Stimulated activated CD8-positive, alpha-beta memory T cell treated with anti-CD3 and anti-CD28 coated beads, Interleukin-4, amount 100 ng/mL, for 1 hour (primary cell): ENCODE results near the gene DTWD2.
"Not testable (repeated sequence)": the region's sequence is repeated elsewhere in the genome, so short reads cannot be mapped to it uniquely, and the experiment has no call there.

Experiments
- DNase-seq, 2 donors: peaks; one replicate each; pipeline ENCODE4 v3.0.0-alpha.2; 2020; ENCODE audit warnings: low read depth in 2 of 2, low spot score in 1 of 2

DTWD2 gene

DNA sequence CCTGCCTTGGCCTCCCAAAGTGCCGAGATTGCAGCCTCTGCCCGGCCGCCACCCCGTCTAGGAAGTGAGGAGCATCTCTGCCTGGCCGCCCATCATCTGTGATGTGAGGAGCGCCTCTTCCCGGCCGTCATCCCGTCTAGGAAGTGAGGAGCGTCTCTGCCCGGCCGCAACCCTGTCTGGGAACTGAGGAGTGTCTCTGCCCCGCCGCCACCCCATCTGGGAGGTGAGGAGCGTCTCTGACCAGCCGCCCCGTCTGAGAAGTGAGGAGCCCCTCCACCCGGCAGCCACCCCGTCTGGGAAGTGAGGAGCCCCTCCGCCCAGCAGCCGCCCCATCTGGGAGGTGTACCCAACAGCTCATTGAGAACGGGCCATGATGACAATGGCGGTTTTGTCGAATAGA is 10.5 kb upstream of the DTWD2 start:
- not testable (repeated sequence) for DNase-seq

DNA sequence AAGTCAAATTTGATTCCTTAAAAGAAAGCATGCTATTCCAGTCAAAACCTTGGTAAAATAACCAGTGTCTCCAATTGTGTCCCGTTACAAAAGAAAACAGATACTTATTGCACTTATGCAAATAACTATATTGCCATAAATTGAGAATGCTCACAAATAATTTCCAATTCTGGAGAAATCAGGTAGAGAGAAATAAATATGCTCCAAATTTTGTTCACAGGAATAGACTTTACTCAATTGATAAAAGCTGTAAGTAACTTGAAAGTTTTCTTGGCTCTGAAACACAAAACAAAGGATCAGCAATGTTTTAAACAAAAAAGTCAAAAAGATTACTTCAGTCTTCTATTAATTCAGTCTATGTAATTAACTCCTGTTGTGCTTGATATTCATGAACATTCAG is 7.8 kb upstream of the DTWD2 start:
- DNase-seq, result no peak

DNA sequence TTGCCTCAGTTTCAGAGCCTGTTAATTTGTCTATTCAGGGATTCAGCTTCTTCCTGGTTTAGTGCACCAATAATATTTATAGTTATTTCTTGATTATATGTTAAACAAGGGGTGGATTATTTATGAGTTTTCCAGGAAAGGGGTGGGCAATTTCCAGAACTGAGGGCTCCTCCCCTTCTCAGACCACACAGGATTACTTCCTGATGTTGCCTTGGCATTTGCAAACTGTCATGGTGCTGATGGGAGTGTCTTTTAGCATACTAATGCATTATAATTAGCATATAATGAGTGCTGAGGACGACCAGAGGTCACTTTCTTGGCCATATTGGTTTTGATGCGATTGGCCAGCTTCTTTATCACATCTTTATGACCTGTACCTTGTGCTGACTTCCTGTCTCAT is 6.2 kb upstream of the DTWD2 start:
- DNase-seq, result no peak

DNA sequence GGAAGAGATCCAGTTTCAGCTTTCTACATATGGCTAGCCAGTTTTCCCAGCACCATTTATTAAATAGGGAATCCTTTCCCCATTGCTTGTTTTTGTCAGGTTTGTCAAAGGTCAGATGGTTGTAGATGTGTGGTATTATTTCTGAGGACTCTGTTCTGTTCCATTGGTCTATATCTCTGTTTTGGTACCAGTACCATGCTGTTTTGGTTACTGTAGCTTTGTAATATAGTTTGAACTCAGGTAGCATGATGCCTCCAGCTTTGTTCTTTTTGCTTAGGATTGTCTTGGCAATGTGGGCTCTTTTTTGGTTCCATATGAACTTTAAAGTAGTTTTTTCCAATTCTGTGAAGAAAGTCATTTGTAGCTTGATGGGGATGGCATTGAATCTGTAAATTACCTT is 4.8 kb upstream of the DTWD2 start:
- DNase-seq, result not testable (repeated sequence)

DNA sequence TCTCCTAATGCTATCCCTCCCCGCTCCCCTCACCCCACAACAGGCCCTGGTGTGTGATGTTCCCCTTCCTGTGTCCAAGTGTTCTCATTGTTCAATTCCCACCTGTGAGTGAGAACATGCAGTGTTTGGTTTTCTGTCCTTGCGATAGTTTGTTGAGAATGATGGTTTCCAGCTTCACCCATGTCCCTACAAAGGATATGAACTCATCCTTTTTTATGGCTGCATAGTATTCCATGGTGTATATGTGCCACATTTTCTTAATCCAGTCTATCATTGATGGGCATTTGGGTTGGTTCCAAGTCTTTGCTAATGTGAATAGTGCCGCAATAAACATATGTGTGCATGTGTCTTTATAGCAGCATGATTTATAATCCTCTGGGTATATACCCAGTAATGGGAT is 3.7 kb upstream of the DTWD2 start:
- not testable (repeated sequence) for DNase-seq

DNA sequence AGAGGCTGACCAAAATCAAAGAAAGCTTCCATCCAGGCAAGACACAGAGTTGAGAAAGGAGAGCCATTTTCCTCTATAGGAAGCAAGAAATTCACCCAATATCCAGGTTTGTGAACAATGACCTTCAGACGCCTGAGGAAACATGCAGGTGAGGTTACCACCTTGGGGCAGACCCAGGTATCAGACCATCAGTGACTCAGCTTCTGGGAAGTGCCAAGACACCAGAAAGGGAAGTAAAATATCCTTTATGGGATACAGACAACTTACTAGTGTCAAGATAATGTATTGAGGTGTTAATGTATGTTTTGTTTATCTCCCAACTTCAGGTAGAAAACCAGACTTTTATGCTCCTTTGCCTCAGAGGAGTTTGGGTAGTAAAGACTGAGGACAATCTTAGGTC is 2.2 kb upstream of the DTWD2 start:
- no peak for DNase-seq

DNA sequence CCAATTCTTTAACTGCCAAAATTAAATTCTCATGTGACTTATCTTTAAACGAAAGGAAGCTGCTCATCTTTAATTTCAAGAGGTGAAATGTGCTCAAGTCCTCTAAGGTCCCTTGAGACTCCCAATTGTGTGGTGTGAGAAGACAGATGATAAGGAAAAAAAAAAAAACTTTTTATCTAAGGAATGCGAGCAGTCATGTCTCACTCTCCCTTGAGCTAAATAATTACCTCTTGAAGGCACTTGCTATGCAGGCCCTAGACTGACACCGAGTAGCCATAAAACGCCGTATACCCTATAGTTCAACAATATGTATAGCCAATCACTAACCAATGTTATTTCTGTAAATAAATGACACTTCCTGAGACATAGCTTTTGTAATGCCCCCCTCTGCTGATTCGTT is 1.5 kb upstream of the DTWD2 start:
- DNase-seq, result no peak

DNA sequence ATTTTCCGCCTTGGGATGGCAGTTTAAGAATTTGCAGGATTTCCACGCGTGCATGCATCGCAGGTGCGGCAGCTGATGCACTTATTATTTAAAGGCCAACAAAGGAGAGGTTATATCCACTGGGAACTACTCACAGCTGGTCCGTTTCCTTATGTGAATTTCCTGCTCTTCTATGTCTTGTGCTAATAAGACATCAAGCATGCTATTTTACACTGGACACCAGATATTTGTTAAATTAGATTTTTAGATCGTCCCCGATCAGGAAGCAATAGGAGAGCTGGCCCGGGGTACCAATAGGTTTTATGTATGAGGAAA is 476 bp upstream of the DTWD2 start:
- no peak for DNase-seq

DNA sequence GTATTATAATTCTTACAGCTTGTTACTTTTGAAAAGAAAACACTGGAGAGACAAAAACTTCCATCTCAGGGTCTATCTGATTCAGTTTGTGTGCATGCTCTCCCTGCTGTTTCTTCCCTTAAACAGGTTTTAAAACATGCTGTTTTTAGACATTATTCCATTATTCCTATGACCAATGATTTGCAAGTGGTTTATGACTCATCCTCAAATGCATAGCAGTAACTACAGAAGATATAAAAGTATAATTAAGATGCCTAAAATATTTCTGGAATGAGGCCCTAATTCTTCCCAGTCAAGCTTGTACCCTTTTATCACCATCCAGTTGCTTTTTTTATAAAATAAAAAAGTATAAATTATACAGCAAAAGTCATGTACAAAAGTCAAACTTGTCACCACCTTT is 3.7 kb downstream of the DTWD2 start:
- no peak for DNase-seq

DNA sequence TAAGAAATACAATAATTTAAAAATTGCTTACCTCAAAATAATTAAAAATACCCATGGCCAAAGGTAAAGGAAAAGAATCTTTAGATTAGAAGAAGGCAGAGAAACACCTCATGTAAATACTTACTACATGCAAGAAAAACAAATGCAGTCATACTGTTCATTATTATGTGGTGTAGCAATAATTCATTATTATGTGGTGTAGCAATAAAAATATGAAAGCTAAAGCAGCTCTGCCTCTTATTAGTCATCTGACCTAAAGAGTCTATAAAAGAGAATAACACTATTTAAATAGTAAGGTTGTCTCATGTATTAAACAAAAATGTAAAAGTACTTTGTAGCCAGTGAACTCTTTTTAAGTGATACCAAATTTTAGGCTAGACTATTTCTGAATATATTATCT is 6.6 kb downstream of the DTWD2 start:
- DNase-seq, result no peak

DNA sequence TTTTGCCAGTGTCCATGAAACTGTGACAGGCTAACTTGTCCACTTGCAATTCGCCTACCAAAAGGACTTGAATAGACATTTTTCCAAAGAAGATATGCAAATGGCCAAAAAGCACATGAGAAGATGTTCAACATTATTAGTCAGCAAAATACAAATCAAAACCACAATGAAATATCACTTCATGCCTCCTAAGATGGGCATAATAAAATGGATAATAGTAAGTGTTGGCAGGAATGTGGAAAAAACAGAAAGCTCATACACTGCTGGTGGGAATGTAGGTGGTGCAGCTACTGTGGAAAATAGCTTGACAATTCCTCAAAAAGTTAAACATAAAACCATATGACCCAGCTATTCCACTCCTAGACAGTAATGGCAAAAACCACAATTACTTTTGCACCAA is 7.9 kb downstream of the DTWD2 start:
- DNase-seq, result no peak

DNA sequence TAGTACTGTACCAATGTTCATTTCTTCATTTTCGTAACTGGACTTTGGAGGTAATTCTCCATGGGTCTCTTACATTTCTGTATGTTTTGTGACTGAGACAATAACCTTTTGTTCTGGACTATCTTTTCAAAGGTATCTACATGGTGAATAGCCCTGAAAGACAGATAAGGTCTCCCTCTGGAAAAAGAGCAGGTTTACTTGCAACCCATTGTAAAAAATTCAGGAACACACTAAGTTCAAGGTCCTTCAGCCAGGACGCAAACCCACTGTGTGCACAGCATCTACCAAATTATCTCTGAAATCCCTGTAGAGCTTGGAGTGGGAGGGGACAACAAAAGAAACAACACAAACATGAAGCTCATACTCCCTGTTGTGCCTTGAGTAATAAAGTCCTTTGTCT is 8.3 kb downstream of the DTWD2 start:
- DNase-seq, result no peak

DNA sequence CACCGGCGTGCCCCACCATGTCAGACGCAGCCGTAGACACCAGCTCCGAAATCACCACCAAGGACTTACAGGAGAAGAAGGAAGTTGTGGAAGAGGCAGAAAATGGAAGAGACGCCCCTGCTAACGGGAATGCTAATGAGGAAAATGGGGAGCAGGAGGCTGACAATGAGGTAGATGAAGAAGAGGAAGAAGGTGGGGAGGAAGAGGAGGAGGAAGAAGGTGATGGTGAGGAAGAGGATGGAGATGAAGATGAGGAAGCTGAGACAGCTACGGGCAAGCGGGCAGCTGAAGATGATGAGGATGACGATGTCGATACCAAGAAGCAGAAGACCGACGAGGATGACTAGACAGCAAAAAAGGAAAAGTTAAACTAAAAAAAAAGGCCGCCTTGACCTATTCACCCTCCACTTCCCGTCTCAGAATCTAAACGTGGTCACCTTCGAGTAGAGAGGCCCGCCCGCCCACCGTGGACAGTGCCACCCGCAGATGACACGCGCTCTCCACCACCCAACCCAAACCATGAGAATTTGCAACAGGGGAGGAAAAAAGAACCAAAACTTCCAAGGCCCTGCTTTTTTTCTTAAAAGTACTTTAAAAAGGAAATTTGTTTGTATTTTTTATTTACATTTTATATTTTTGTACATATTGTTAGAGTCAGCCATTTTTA is 14.4 kb downstream of the DTWD2 start:
- not testable (repeated sequence) for DNase-seq

DNA sequence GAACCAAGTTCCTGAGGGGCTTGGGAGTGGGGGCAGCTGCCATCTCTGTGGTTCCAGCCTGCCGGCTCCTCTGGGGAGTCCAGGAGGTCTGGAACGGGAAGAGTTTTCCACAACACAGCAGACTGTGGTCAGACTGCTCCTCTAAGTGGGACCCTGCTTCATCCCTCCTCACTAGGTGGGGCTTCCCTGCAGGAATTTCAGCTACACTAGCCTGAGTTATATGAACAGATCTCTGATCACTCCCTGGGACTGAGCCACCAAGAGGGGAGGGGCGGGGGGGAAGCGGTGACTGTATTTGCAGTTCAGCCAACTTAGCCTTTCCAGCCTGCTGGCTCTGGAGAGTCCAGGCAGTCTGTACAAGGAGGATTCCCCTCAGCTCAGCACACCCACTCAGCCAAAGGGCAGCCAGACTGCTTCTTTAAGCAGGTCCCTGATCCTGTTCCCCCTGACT is 19.4 kb downstream of the DTWD2 start:
- DNase-seq, result no peak

DNA sequence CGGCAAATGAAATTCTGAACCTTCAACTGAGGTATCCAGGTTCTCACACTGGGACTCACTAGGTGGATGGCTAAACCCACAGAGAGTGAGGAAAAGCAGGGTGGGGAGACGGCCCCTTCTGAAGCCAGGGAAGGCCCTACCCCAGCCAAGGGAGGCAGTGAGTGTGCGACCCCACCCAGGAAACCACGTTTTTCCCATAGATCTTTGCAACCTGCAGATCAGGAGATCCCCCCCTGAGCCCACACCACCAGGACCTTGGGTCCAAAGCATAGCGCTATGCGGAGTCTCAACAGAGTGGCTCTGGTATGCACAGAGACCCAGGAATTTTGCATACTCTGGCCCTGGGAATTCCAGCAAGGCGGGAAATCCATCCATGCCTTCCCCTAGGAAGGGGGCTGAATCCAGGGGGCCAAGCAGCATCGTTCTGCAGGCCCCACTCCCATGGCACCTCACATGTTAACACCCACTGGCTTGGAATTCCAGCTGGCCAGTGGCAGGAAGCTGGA is 19.9 kb downstream of the DTWD2 start:
- no peak for DNase-seq

DNA sequence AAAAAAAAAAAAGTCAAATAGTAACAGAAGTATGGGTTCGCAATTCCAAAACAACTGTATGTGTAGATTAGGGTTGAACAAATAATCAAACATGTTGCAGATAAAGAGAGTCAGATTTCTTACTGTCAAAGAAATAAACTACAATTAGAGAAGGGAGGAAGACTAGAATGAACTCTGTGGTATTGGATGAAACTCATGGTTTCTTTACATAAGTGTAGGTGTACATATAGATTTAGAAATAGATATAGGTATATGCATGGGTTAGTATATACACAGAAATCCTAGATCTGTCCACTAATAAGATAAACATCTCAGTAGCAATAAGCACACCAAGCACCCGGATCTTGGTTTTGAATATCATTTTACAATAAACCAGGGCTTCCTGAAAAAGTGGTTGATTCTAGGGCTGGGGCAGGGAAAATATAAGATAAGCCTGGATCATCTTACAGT is 21.3 kb downstream of the DTWD2 start:
- no peak for DNase-seq

DNA sequence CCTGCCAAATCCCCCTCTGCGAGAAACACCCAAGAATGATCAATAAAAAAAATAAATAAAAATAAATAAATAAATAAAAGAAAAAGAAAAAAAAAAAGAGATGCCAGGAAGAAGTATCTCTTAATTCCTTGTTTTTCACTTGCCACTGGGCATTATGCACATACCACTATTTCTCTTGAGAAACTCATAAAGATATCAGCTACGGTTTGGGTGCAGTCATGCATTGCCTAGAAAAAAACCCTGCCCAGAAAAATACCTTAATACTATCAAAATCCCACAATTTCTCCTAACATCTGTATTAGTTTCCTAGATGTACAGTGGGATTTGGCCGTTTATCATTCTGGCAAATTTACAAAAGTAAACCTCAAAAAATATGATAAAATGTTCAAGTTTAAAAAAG is 22.5 kb downstream of the DTWD2 start:
- no peak for DNase-seq

DNA sequence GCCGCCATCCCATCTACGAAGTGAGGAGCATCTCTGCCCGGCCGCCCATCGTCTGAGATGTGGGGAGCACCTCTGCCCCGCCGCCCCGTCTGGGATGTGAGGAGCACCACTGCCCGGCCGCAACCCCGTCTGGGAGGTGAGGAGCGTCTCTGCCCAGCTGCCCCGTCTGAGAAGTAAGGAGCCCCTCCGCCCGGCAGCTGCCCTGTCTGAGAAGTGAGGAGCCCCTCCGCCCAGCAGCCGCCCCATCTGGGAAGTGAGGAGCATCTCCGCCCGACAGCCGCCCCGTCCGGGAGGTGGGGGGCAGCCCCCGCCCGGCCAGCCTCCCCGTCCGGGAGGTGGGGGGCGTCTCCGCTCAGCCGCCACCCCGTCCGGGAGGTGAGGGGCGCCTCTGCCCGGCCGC is 23.4 kb downstream of the DTWD2 start:
- not testable (repeated sequence) for DNase-seq

DNA sequence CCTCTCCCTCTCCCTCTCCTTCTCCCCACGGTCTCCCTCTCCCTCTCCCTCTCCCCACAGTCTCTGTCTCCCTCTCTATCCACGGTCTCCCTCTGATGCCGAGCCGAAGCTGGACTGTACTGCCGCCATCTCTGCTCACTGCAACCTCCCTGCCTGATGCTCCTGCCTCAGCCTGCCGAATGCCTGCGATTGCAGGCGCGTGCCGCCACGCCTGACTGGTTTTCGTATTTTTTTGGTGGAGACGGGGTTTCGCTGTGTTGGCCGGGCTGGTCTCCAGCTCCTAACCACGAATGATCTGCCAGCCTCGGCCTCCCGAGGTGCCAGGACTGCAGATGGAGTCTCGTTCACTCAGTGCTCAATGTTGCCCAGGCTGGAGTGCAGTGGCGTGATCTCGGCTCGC is 24.0 kb downstream of the DTWD2 start:
- not testable (repeated sequence) for DNase-seq

DNA sequence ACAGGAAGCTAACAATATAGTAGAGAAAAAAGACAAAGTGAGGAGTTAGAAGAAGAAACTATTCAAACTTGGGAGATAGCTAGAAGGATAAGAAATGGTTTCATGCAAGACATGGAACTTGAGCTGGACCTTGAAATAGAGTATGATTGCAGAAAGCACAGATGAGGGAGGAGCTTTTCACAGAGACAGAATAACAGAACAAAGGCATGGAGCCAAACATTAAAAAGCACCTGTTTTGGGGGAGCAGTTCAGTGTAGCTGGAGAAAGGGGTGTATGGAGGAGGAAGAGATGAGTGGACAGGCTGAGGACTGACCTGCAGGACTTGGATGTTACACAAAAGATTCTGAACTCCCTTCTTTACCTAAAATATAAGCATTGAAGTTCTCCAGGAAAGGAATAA is 25.2 kb downstream of the DTWD2 start:
- DNase-seq, result no peak

DNA sequence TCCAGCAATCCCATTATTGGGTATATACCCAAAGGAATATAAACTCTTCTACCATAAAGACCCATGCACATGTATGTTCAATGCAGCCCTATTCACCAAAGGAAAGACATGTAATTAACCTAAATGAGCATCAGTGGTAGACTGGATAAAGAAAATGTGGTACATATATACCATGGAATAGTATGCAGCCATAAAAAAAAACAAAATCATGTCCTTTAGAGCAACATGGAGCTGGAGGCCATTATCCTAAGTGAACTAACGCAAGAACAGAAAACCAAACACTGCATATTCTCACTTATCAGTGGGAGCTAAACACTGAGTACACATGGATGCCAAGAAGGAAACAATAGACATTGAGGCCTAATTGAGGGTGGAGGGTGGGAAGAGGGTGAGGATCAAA is 27.8 kb downstream of the DTWD2 start:
- DNase-seq, result no peak

DNA sequence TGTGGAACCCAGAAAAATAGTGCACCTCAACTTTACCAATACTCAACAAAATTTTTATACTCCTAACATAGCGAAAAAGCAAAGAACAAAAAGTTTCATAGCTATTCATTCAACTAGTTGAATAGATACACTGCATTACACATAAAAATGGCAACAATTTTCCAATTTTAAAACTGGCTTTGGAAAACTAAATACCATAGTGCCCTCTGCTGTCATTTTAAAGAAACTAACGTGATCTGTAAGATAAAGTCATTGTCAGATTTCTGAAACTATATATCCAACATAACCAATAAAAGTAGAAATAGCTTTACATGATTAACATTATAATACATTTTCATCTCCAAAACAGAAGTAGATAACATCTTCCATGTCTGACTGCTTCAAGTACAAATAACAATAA is 31.6 kb downstream of the DTWD2 start:
- no peak for DNase-seq

DNA sequence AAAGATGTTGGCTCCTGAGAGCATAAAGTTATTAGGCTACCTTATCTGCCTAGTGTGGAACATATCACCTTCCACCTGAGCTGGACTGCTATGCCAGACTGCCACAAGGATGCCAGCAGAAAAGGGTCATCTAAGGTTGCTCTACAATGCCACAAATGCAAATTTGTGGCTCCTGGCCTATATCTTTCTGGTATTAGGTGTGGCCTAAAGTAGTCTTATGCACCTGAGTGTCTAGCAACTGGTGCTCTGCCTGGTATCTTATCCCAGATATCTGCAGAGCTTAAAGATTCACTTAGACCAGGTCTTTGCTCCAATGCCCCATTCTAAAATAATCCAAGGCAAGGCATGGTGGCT is 34.7 kb downstream of the DTWD2 start:
- DNase-seq, result no peak
